HepG2 (cell line): Measurements from ENCODE around the gene TPSAB1.

Source experiments
- ATF6 ChIP-seq: sonication (generic); formaldehyde crosslinking; conservative IDR thresholded peaks from 2 replicates; pipeline ENCODE4 v1.4.0; 2020; ENCODE audit warnings: missing genetic modification reagents
- CTCF ChIP-seq: sonication (generic); formaldehyde crosslinking; IDR thresholded peaks from 2 replicates; pipeline ENCODE4 v1.5.0; 2020; ENCODE audit warnings: mild to moderate bottlenecking, missing genetic modification reagents, moderate library complexity
- ESRRA ChIP-seq: sonication (generic); formaldehyde crosslinking; IDR thresholded peaks from 2 replicates; pipeline ENCODE4 v1.5.1; 2020; ENCODE audit warnings: mild to moderate bottlenecking, low read depth, missing genetic modification reagents
- GABPA ChIP-seq, 2 experiments: IDR thresholded peaks; 2 replicates each; pipeline ENCODE4 v1.6.1; 2011 to 2016; ENCODE audit warnings: low read depth in 2 of 2, low read length in 1 of 2, missing biosample characterization in 1 of 2, missing genetic modification characterization in 1 of 2
- HNRNPK ChIP-seq: fragments of 200-400 bp; formaldehyde crosslinking; IDR thresholded peaks from 2 replicates; pipeline ENCODE4 v1.6.1; 2018; ENCODE audit warnings: low read length, low read depth, moderate library complexity, mild to moderate bottlenecking; ENCODE audit not compliant: poor library complexity, severe bottlenecking
- KLF16 ChIP-seq, 2 experiments: sonication (generic) in 1 of 2; formaldehyde crosslinking in 1 of 2; IDR thresholded peaks; 2 replicates each; pipeline versions ENCODE4 v1.6.1 to v1.8.0; 2016 to 2023; ENCODE audit warnings: missing genetic modification reagents in 2 of 2, missing compliant biosample characterization in 1 of 2
- POLR2A ChIP-seq, 2 experiments: IDR thresholded peaks; 2 replicates each; pipeline ENCODE4 v1.6.1; 2011; ENCODE audit warnings: low read depth in 2 of 2, low read length in 2 of 2, mild to moderate bottlenecking in 1 of 2, moderate library complexity in 1 of 2; ENCODE audit not compliant: insufficient read depth in 1 of 2
- POLR2AphosphoS2 ChIP-seq: IDR thresholded peaks from 2 replicates; pipeline ENCODE4 v1.6.1; 2011; ENCODE audit warnings: low read depth, low read length, improper control_type of control experiment
- POLR2AphosphoS5 ChIP-seq: IDR thresholded peaks from 2 replicates; pipeline ENCODE4 v1.6.1; 2012; ENCODE audit warnings: low read depth, low read length
- SP1 ChIP-seq, 2 experiments: fragments of 450-650 bp in 1 of 2; sonication (generic) in 1 of 2; formaldehyde crosslinking in 1 of 2; IDR thresholded peaks; 2 replicates each; pipeline versions ENCODE4 v1.4.0 to v1.6.1; 2016 to 2020; ENCODE audit warnings: missing genetic modification reagents in 1 of 2
- ZBTB44 ChIP-seq: sonication (generic); formaldehyde crosslinking; IDR thresholded peaks from 2 replicates; pipeline ENCODE4 v1.4.0; 2020; ENCODE audit warnings: missing genetic modification reagents
- ZFP41 ChIP-seq: sonication (generic); formaldehyde crosslinking; IDR thresholded peaks from 2 replicates; pipeline ENCODE4 v1.4.0; 2020; ENCODE audit warnings: mild to moderate bottlenecking, missing genetic modification reagents, borderline replicate concordance
- ZNF143 ChIP-seq: sonication (generic); formaldehyde crosslinking; IDR thresholded peaks from 2 replicates; pipeline ENCODE4 v1.4.0; 2020; ENCODE audit warnings: missing genetic modification reagents
- TF ChIP-seq, protein P1 (sequence below): sonication (generic); formaldehyde crosslinking; IDR thresholded peaks from 2 replicates; pipeline ENCODE4 v1.5.1; 2020; ENCODE audit warnings: mild to moderate bottlenecking, missing genetic modification reagents, borderline replicate concordance

GRCh38 chr16:1202274-1202673 lies 38.2 kb upstream of the TPSAB1 start:
- no peak for TF ChIP-seq CTCF
- no peak for TF ChIP-seq ZBTB44 (CRISPR knock-in tag)
- no peak for TF ChIP-seq ZNF143 (CRISPR knock-in tag)
- TF ChIP-seq, protein P1, sequence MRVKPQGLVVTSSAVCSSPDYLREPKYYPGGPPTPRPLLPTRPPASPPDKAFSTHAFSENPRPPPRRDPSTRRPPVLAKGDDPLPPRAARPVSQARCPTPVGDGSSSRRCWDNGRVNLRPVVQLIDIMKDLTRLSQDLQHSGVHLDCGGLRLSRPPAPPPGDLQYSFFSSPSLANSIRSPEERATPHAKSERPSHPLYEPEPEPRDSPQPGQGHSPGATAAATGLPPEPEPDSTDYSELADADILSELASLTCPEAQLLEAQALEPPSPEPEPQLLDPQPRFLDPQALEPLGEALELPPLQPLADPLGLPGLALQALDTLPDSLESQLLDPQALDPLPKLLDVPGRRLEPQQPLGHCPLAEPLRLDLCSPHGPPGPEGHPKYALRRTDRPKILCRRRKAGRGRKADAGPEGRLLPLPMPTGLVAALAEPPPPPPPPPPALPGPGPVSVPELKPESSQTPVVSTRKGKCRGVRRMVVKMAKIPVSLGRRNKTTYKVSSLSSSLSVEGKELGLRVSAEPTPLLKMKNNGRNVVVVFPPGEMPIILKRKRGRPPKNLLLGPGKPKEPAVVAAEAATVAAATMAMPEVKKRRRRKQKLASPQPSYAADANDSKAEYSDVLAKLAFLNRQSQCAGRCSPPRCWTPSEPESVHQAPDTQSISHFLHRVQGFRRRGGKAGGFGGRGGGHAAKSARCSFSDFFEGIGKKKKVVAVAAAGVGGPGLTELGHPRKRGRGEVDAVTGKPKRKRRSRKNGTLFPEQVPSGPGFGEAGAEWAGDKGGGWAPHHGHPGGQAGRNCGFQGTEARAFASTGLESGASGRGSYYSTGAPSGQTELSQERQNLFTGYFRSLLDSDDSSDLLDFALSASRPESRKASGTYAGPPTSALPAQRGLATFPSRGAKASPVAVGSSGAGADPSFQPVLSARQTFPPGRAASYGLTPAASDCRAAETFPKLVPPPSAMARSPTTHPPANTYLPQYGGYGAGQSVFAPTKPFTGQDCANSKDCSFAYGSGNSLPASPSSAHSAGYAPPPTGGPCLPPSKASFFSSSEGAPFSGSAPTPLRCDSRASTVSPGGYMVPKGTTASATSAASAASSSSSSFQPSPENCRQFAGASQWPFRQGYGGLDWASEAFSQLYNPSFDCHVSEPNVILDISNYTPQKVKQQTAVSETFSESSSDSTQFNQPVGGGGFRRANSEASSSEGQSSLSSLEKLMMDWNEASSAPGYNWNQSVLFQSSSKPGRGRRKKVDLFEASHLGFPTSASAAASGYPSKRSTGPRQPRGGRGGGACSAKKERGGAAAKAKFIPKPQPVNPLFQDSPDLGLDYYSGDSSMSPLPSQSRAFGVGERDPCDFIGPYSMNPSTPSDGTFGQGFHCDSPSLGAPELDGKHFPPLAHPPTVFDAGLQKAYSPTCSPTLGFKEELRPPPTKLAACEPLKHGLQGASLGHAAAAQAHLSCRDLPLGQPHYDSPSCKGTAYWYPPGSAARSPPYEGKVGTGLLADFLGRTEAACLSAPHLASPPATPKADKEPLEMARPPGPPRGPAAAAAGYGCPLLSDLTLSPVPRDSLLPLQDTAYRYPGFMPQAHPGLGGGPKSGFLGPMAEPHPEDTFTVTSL (CRISPR knock-in tag) = no peak
- TF ChIP-seq POLR2AphosphoS5 = no peak
- no peak for TF ChIP-seq ZFP41 (CRISPR knock-in tag)
- no peak for TF ChIP-seq ESRRA (CRISPR knock-in tag)
- TF ChIP-seq POLR2AphosphoS2 = no peak
- no peak for TF ChIP-seq ATF6 (CRISPR knock-in tag)
- no peak for TF ChIP-seq GABPA (IDR thresholded peaks at IDR 0.05; ENCODE audit: low read depth, low read length)
- TF ChIP-seq GABPA (CRISPR knock-in tag; IDR thresholded peaks at IDR 0.05; ENCODE audit: low read depth) = no peak
- no peak for TF ChIP-seq KLF16 (CRISPR knock-in tag; IDR thresholded peaks at IDR 0.05)
- no peak for TF ChIP-seq HNRNPK
- TF ChIP-seq SP1 (IDR thresholded peaks at IDR 0.05) = no peak
- no peak for TF ChIP-seq SP1 (CRISPR knock-in tag; IDR thresholded peaks at IDR 0.05)
- TF ChIP-seq POLR2A (IDR thresholded peaks at IDR 0.05; ENCODE audit: insufficient read depth in 1 of 2, low read depth in 2 of 2, low read length in 2 of 2) = no peak
